ENCODE data around the gene PEX12.
"Not testable (repeated sequence)": the region's sequence is repeated elsewhere in the genome, so short reads cannot be mapped to it uniquely, and the experiment has no call there.

Gene PEX12

GRCh38 chr17:35584061-35584460 is 5.7 kb upstream of the PEX12 start:
- TF ChIP-seq CTCF (IDR thresholded peaks at IDR 0.05; ENCODE audit: control insufficient read depth, insufficient read depth, low read depth, low read length, missing control alignments): no peak

GRCh38 chr17:35578929-35579432 is 610 bp upstream of the PEX12 start:
- H3K4me3 ChIP-seq (ENCODE audit: control insufficient read depth, low read depth, low read length): peak overlapping the region; percentile 79
- no peak for DNase-seq (ENCODE audit: low read depth)
- no peak for TF ChIP-seq CTCF (IDR thresholded peaks at IDR 0.05; ENCODE audit: control insufficient read depth, insufficient read depth, low read depth, low read length, missing control alignments)

More at GRCh38 chr17:35584061-35584460, 5.7 kb upstream of the PEX12 start:
- H3K4me3 ChIP-seq (ENCODE audit: control insufficient read depth, low read depth, low read length): no peak overlapping the region
- DNase-seq (ENCODE audit: low read depth): no peak

- no peak for DNase-seq (ENCODE audit: low read depth)
- no peak for TF ChIP-seq CTCF (IDR thresholded peaks at IDR 0.05; ENCODE audit: control insufficient read depth, insufficient read depth, low read depth, low read length, missing control alignments)
- peak overlapping the region; percentile 79 for H3K4me3 ChIP-seq (ENCODE audit: control insufficient read depth, low read depth, low read length)
Observed at GRCh38 chr17:35577830-35578196, 558 bp downstream of the PEX12 start.

- no peak for TF ChIP-seq CTCF (IDR thresholded peaks at IDR 0.05; ENCODE audit: control insufficient read depth, insufficient read depth, low read depth, low read length, missing control alignments)
- DNase-seq (ENCODE audit: low read depth): no peak
- H3K4me3 ChIP-seq (ENCODE audit: control insufficient read depth, low read depth, low read length): no peak overlapping the region
Observed at GRCh38 chr17:35575759-35576158, 2.6 kb downstream of the PEX12 start.

- no peak for TF ChIP-seq CTCF (IDR thresholded peaks at IDR 0.05; ENCODE audit: control insufficient read depth, insufficient read depth, low read depth, low read length, missing control alignments)
- no peak for DNase-seq (ENCODE audit: low read depth)
- H3K4me3 ChIP-seq (ENCODE audit: control insufficient read depth, low read depth, low read length): no peak overlapping the region
Observed at GRCh38 chr17:35569405-35569804, 9.0 kb downstream of the PEX12 start.

GRCh38 chr17:35568561-35568960 is 9.8 kb downstream of the PEX12 start:
- no peak for TF ChIP-seq CTCF (IDR thresholded peaks at IDR 0.05; ENCODE audit: control insufficient read depth, insufficient read depth, low read depth, low read length, missing control alignments)
- peak overlapping the region; percentile 81 for H3K4me3 ChIP-seq (ENCODE audit: control insufficient read depth, low read depth, low read length)
- DNase-seq (ENCODE audit: low read depth): no peak

- no peak for DNase-seq (ENCODE audit: low read depth)
- TF ChIP-seq CTCF (IDR thresholded peaks at IDR 0.05; ENCODE audit: control insufficient read depth, insufficient read depth, low read depth, low read length, missing control alignments): no peak
- no peak overlapping the region for H3K4me3 ChIP-seq (ENCODE audit: control insufficient read depth, low read depth, low read length)
Observed at GRCh38 chr17:35566968-35567367, 11.4 kb downstream of the PEX12 start.

GRCh38 chr17:35563181-35563580 is 15.2 kb downstream of the PEX12 start:
- DNase-seq (ENCODE audit: low read depth); H3K4me3 ChIP-seq (ENCODE audit: control insufficient read depth, low read depth, low read length): not testable (repeated sequence)
